Measurements from ENCODE around the gene ATAD2B.
"Not testable (repeated sequence)": the region's sequence is repeated elsewhere in the genome, so short reads cannot be mapped to it uniquely, and the experiment has no call there.

Gene ATAD2B

GRCh38 chr2:23788100-23788499, 138.8 kb downstream of the ATAD2B start:
- no peak for DNase-seq (ENCODE audit: low read depth)

GRCh38 chr2:23784971-23785370, 142.0 kb downstream of the ATAD2B start:
- no peak for DNase-seq (ENCODE audit: low read depth)

GRCh38 chr2:23782646-23783045, 144.3 kb downstream of the ATAD2B start:
- no peak for DNase-seq (ENCODE audit: low read depth)

- no peak for DNase-seq (ENCODE audit: low read depth)
Observed at GRCh38 chr2:23782126-23782525, 144.8 kb downstream of the ATAD2B start.

- not testable (repeated sequence) for DNase-seq (ENCODE audit: low read depth)
Observed at GRCh38 chr2:23780465-23780864, 146.5 kb downstream of the ATAD2B start.

- DNase-seq (ENCODE audit: low read depth) = no peak
Observed at GRCh38 chr2:23777826-23778225, 149.1 kb downstream of the ATAD2B start.

- DNase-seq (ENCODE audit: low read depth) = no peak
Observed at GRCh38 chr2:23776021-23776420, 150.9 kb downstream of the ATAD2B start.

GRCh38 chr2:23772684-23773083, 154.2 kb downstream of the ATAD2B start:
- DNase-seq (ENCODE audit: low read depth) = no peak

GRCh38 chr2:23772056-23772455, 154.9 kb downstream of the ATAD2B start:
- DNase-seq (ENCODE audit: low read depth) = no peak

- DNase-seq (ENCODE audit: low read depth) = no peak
Observed at GRCh38 chr2:23769364-23769763, 157.6 kb downstream of the ATAD2B start.

GRCh38 chr2:23767876-23768621, 158.9 kb downstream of the ATAD2B start:
- no peak for DNase-seq (ENCODE audit: low read depth)

- DNase-seq (ENCODE audit: low read depth) = no peak
Observed at GRCh38 chr2:23762141-23762540, 164.8 kb downstream of the ATAD2B start.

- DNase-seq (ENCODE audit: low read depth) = no peak
Observed at GRCh38 chr2:23761638-23762037, 165.3 kb downstream of the ATAD2B start.

- no peak for DNase-seq (ENCODE audit: low read depth)
Observed at GRCh38 chr2:23760736-23761135, 166.2 kb downstream of the ATAD2B start.

GRCh38 chr2:23757686-23758433, 169.1 kb downstream of the ATAD2B start:
- no peak for DNase-seq (ENCODE audit: low read depth)

GRCh38 chr2:23756593-23757292, 170.2 kb downstream of the ATAD2B start:
- no peak for DNase-seq (ENCODE audit: low read depth)

GRCh38 chr2:23754970-23755369, 172.0 kb downstream of the ATAD2B start:
- DNase-seq (ENCODE audit: low read depth) = no peak

GRCh38 chr2:23753291-23754010, 173.5 kb downstream of the ATAD2B start:
- no peak for DNase-seq (ENCODE audit: low read depth)

- no peak for DNase-seq (ENCODE audit: low read depth)
Observed at GRCh38 chr2:23751747-23752265, 175.1 kb downstream of the ATAD2B start.

GRCh38 chr2:23746141-23746863, 180.6 kb downstream of the ATAD2B start:
- no peak for DNase-seq (ENCODE audit: low read depth)

GRCh38 chr2:23745726-23746105, 181.2 kb downstream of the ATAD2B start:
- DNase-seq (ENCODE audit: low read depth) = no peak
